Kidney (tissue), 14 donors: Measurements from ENCODE around the gene AP2M1. TPM values are rescaled to one million over a fixed set of nuclear protein-coding genes. Genes with fewer than 3 reads are reported as not detected.

ENCODE experiments used
- DNase-seq, 5 donors: peaks; one replicate each; pipeline ENCODE4 v3.0.0-alpha.2; 2013 to 2020
- FAIRE-seq: peaks from 2 replicates; lab custom pipeline; 2012; peaks lifted over from hg19 to GRCh38; lab: Jason Lieb, UNC
- H3K27ac ChIP-seq, 2 donors: one replicate each; pipeline ENCODE4 v1.7.0; 2013; ENCODE audit warnings: low read depth in 2 of 2, low read length in 2 of 2, inconsistent platforms in 1 of 2
- H3K27me3 ChIP-seq: one replicate; pipeline ENCODE4 v1.7.1; 2013; ENCODE audit warnings: low read length, inconsistent platforms; ENCODE audit not compliant: control insufficient read depth, insufficient read depth
- H3K36me3 ChIP-seq, 3 donors: one replicate each; pipeline versions ENCODE4 v1.7.0 to v1.7.1; 2013; ENCODE audit warnings: low read length in 3 of 3, control low read depth in 1 of 3, inconsistent platforms in 1 of 3; ENCODE audit not compliant: insufficient read depth in 3 of 3, control insufficient read depth in 2 of 3
- H3K4me1 ChIP-seq, 3 donors: one replicate each; pipeline versions ENCODE4 v1.7.0 to v1.7.1; 2013; ENCODE audit warnings: low read length in 3 of 3, inconsistent platforms in 1 of 3, low read depth in 1 of 3; ENCODE audit not compliant: control insufficient read depth in 2 of 3, insufficient read depth in 2 of 3
- H3K4me3 ChIP-seq, 3 donors: one replicate each; pipeline versions ENCODE4 v1.7.0 to v1.8.1; 2013; ENCODE audit warnings: low read length in 3 of 3, control low read depth in 1 of 3, inconsistent platforms in 1 of 3
- H3K9ac ChIP-seq, 3 donors: one replicate each; pipeline versions ENCODE4 v1.7.0 to v1.7.1; 2013; ENCODE audit warnings: low read length in 3 of 3, control low read depth in 1 of 3, inconsistent platforms in 1 of 3
- H3K9me3 ChIP-seq, 3 donors: one replicate each; pipeline versions ENCODE4 v1.7.0 to v1.7.1; 2013; ENCODE audit warnings: low read length in 3 of 3, control low read depth in 1 of 3, inconsistent platforms in 1 of 3; ENCODE audit not compliant: control insufficient read depth in 2 of 3, insufficient read depth in 1 of 3
- CTCF ChIP-seq: IDR thresholded peaks from 3 replicates; pipeline ENCODE4 v1.5.1; 2012; ENCODE audit warnings: mild to moderate bottlenecking, moderate library complexity, borderline replicate concordance; ENCODE audit not compliant: insufficient read depth; ENCODE audit errors: extremely low read depth
- intact Hi-C: fragments of 100-400 bp; cut with DNase I; formaldehyde crosslinking; loops from one replicate; pipeline ENCODE4 v1.11.1; 2022
- polyA plus RNA-seq: library from polyadenylated mRNA; stranded (reverse); fragments of 350-450 nt; fragmentation: Illumina TruSeq; extraction: RNeasy Lipid Tissue Mini Kit (QIAGEN cat#74804); gene quantifications from one replicate; pipeline ENCODE4 v1.2.3, GENCODE V29; 2014; ENCODE audit warnings: low read depth, low replicate concordance; ENCODE audit not compliant: insufficient read depth
- total RNA-seq: library from RNA; stranded (reverse); fragmentation: NEBNext Ultra II Directional; extraction: Animal tissue kit (Norgen Biotek cat#: 25700); gene quantifications from one replicate; pipeline ENCODE4 v1.2.1, GENCODE V29; 2021
- donor health status: control.
- donor health status: control.
- donor health status: control.
- donor health status: control.
- donor health status: control.
- donor health status: DM: yes; HTN: yes; CAD: no.
- donor health status: Normal renal cell carcinoma (clear cell type).

The AP2M1 gene
- total and polyA plus RNA-seq, 2 donors from 2014 or later, result 329 to 353 TPM

GRCh38 chr3:184140436-184140835 is 34.2 kb upstream of the AP2M1 start:
- Histone ChIP-seq H3K4me1 (peaks cover 5 to 18% (median 14%) of the 10 kb centered on the region in 3 donors), H3K9me3 (no peaks in the 10 kb centered on the region), H3K4me3 (no peak overlapping the region), H3K36me3 (peaks cover 11 to 56% (median 36%) of the 10 kb centered on the region in 3 donors), H3K9ac (no peak overlapping the region), H3K27me3 (no peaks in the 10 kb centered on the region), H3K27ac (no peak overlapping the region)
- no peak for TF ChIP-seq CTCF
- no peak for FAIRE-seq
- no peak for DNase-seq
- intact Hi-C loops, result no loop called here

- no peak for FAIRE-seq
- no peak for DNase-seq
- Histone ChIP-seq H3K4me3 (no peak overlapping the region), H3K9me3 (no peaks in the 10 kb centered on the region), H3K4me1 (peaks cover under 1 to 6% (median under 1%) of the 10 kb centered on the region in 3 donors), H3K27me3 (no peaks in the 10 kb centered on the region), H3K27ac (no peak overlapping the region), H3K36me3 (peaks cover 11 to 59% (median 38%) of the 10 kb centered on the region in 3 donors), H3K9ac (no peak overlapping the region)
- no peak for TF ChIP-seq CTCF
- intact Hi-C loops, result no loop called here
Observed at GRCh38 chr3:184142199-184142598, 32.5 kb upstream of the AP2M1 start.

DNA sequence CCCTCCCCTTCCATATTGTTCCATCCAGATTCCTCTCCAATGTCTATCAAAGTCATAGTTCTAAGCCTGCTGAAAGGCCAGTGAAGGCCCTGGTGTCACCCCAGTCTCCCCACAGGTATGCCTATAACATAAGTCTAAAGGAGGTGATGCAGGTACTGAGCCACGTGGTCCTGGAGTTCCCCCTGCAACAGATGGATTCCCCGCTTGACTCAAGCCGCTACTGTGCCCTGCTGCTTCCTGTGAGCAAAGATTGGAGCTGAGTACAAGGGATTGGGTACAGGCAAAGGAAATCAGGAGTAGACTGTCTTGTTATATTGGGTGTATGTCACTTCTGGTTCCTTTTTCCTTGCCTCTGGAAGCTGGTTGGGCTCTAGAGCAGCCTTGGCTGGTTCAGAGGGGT is 31.3 kb upstream of the AP2M1 start:
- Histone ChIP-seq H3K9me3 (no peaks in the 10 kb centered on the region), H3K4me1 (peaks cover 0 to 6% (median 0%) of the 10 kb centered on the region in 3 donors), H3K27ac (no peak overlapping the region), H3K36me3 (peaks cover 11 to 55% (median 38%) of the 10 kb centered on the region in 3 donors), H3K27me3 (no peaks in the 10 kb centered on the region), H3K9ac (no peak overlapping the region), H3K4me3 (no peak overlapping the region)
- TF ChIP-seq CTCF, result no peak
- DNase-seq (no peak), FAIRE-seq (no peak)
- intact Hi-C loops, result no loop called here

- FAIRE-seq (no peak), DNase-seq (no peak)
- no peak for TF ChIP-seq CTCF
- H3K4me3 ChIP-seq, result no peak overlapping the region
- no peaks in the 10 kb centered on the region for H3K9me3 ChIP-seq
- H3K27me3 ChIP-seq, result no peaks in the 10 kb centered on the region
- peaks cover 0 to 6% (median 0%) of the 10 kb centered on the region in 3 donors for H3K4me1 ChIP-seq
- H3K9ac ChIP-seq, result no peak overlapping the region
- no peak overlapping the region for H3K27ac ChIP-seq
- peaks cover 11 to 55% (median 38%) of the 10 kb centered on the region in 3 donors for H3K36me3 ChIP-seq
- intact Hi-C loops, result no loop called here
Observed at GRCh38 chr3:184144505-184144904, 30.1 kb upstream of the AP2M1 start.
